SK-N-MC (cell line): ENCODE measurements around the gene PDZD2.

Experiments used
- DNase-seq: peaks from one replicate; pipeline ENCODE4 v3.0.0-alpha.2; 2011; ENCODE audit warnings: low read depth, low spot score
- H3K27ac ChIP-seq: fragments of 200-600 bp; sonication (generic); 2 replicates; pipeline ENCODE4 v1.5.1; 2016; ENCODE audit warnings: mixed run types
- H3K36me3 ChIP-seq: fragments of 200-600 bp; sonication (generic); 2 replicates; pipeline ENCODE4 v1.6.1; 2017; ENCODE audit warnings: antibody characterized with exemption, low read length, mixed read lengths; ENCODE audit not compliant: insufficient read depth
- H3K4me3 ChIP-seq: fragments of 200-600 bp; sonication (generic); 2 replicates; pipeline ENCODE4 v1.5.1; 2016
- H3K9ac ChIP-seq: fragments of 200-600 bp; sonication (generic); 2 replicates; pipeline ENCODE4 v1.8.0; 2017; ENCODE audit warnings: mixed run types, mixed read lengths; ENCODE audit not compliant: insufficient read length
- H3K9me3 ChIP-seq: fragments of 200-600 bp; sonication (generic); 2 replicates; pipeline ENCODE4 v1.6.1; 2017; ENCODE audit warnings: low read depth, mild to moderate bottlenecking, antibody characterized with exemption, low read length, moderate library complexity, mixed read lengths
- EZH2 ChIP-seq: fragments of 200-600 bp; sonication (generic); IDR thresholded peaks from one replicate; pipeline ENCODE4 v1.6.1; 2017; ENCODE audit warnings: antibody characterized with exemption
- FOXP2 ChIP-seq: optimal IDR thresholded peaks from 2 replicates; pipeline ENCODE3; 2011; ENCODE audit warnings: mild to moderate bottlenecking, moderate library complexity; ENCODE audit not compliant: insufficient read depth; ENCODE audit errors: extremely low read length, control extremely low read depth
- POLR2AphosphoS5 ChIP-seq: IDR thresholded peaks from 2 replicates; pipeline ENCODE4 v1.6.1; 2012; ENCODE audit warnings: mild to moderate bottlenecking, low read depth, low read length, borderline replicate concordance

PDZD2 gene

GRCh38 chr5:31641059-31641458 lies 2.1 kb downstream of the PDZD2 start:
- TF ChIP-seq POLR2AphosphoS5 (no peak), FOXP2 (no peak), EZH2 (no peak)
- Histone ChIP-seq H3K27ac (no peak overlapping the region), H3K36me3 (no peaks in the 10 kb centered on the region), H3K9ac (no peak overlapping the region), H3K9me3 (no peaks in the 10 kb centered on the region), H3K4me3 (no peak overlapping the region)
- DNase-seq: no peak

GRCh38 chr5:31641575-31641974 lies 2.6 kb downstream of the PDZD2 start:
- Histone ChIP-seq H3K27ac (no peak overlapping the region), H3K4me3 (no peak overlapping the region), H3K9me3 (no peaks in the 10 kb centered on the region), H3K9ac (no peak overlapping the region), H3K36me3 (no peaks in the 10 kb centered on the region)
- no peak for DNase-seq
- TF ChIP-seq POLR2AphosphoS5 (no peak), FOXP2 (no peak), EZH2 (no peak)

GRCh38 chr5:31645420-31646081 lies 6.6 kb downstream of the PDZD2 start:
- TF ChIP-seq POLR2AphosphoS5: no peak
- no peak for DNase-seq
- Histone ChIP-seq H3K9ac (no peak overlapping the region), H3K27ac (no peak overlapping the region), H3K4me3 (no peak overlapping the region), H3K36me3 (no peaks in the 10 kb centered on the region), H3K9me3 (no peaks in the 10 kb centered on the region)

- TF ChIP-seq FOXP2 (no peak), EZH2 (no peak), POLR2AphosphoS5 (no peak)
- H3K36me3 ChIP-seq: no peaks in the 10 kb centered on the region
- H3K9me3 ChIP-seq: no peaks in the 10 kb centered on the region
- no peak overlapping the region for H3K9ac ChIP-seq
- H3K27ac ChIP-seq: no peak overlapping the region
- H3K4me3 ChIP-seq: no peak overlapping the region
- DNase-seq: no peak
Observed at GRCh38 chr5:31648326-31648725, 9.4 kb downstream of the PDZD2 start.

GRCh38 chr5:31651241-31651640 lies 12.3 kb downstream of the PDZD2 start:
- Histone ChIP-seq H3K36me3 (no peaks in the 10 kb centered on the region), H3K4me3 (no peak overlapping the region), H3K27ac (no peak overlapping the region), H3K9me3 (no peaks in the 10 kb centered on the region), H3K9ac (no peak overlapping the region)
- no peak for DNase-seq
- TF ChIP-seq FOXP2 (no peak), POLR2AphosphoS5 (no peak), EZH2 (no peak)

- H3K36me3 ChIP-seq: no peaks in the 10 kb centered on the region
- no peak overlapping the region for H3K27ac ChIP-seq
- no peak for TF ChIP-seq POLR2AphosphoS5
- TF ChIP-seq FOXP2: no peak
- no peak for TF ChIP-seq EZH2
Observed at GRCh38 chr5:31655491-31655890, 16.6 kb downstream of the PDZD2 start.

GRCh38 chr5:31656806-31657205 lies 17.9 kb downstream of the PDZD2 start:
- Histone ChIP-seq H3K9me3 (no peaks in the 10 kb centered on the region), H3K27ac (no peak overlapping the region), H3K9ac (no peak overlapping the region), H3K4me3 (no peak overlapping the region), H3K36me3 (no peaks in the 10 kb centered on the region)
- no peak for TF ChIP-seq FOXP2
- no peak for TF ChIP-seq POLR2AphosphoS5
- no peak for TF ChIP-seq EZH2
- DNase-seq: no peak

More at GRCh38 chr5:31655491-31655890, 16.6 kb downstream of the PDZD2 start:
- H3K9me3 ChIP-seq: no peaks in the 10 kb centered on the region
- no peak overlapping the region for H3K4me3 ChIP-seq
- DNase-seq: no peak
- H3K9ac ChIP-seq: no peak overlapping the region

GRCh38 chr5:31657315-31657979 lies 18.5 kb downstream of the PDZD2 start:
- no peak overlapping the region for H3K27ac ChIP-seq

GRCh38 chr5:31661257-31661656 lies 22.3 kb downstream of the PDZD2 start:
- no peak overlapping the region for H3K9ac ChIP-seq
- no peak for DNase-seq
- no peak overlapping the region for H3K27ac ChIP-seq
- no peak for TF ChIP-seq EZH2
- TF ChIP-seq FOXP2: no peak
- TF ChIP-seq POLR2AphosphoS5: no peak
- no peaks in the 10 kb centered on the region for H3K9me3 ChIP-seq
- no peaks in the 10 kb centered on the region for H3K36me3 ChIP-seq
- H3K4me3 ChIP-seq: no peak overlapping the region

More at GRCh38 chr5:31657315-31657979, 18.5 kb downstream of the PDZD2 start:
- H3K36me3 ChIP-seq: no peaks in the 10 kb centered on the region
- no peak overlapping the region for H3K4me3 ChIP-seq
- H3K9me3 ChIP-seq: no peaks in the 10 kb centered on the region
- no peak overlapping the region for H3K9ac ChIP-seq
- TF ChIP-seq EZH2 (no peak), POLR2AphosphoS5 (no peak), FOXP2 (no peak)
- no peak for DNase-seq
